ENCODE results near the gene LYST.

LYST gene

DNA sequence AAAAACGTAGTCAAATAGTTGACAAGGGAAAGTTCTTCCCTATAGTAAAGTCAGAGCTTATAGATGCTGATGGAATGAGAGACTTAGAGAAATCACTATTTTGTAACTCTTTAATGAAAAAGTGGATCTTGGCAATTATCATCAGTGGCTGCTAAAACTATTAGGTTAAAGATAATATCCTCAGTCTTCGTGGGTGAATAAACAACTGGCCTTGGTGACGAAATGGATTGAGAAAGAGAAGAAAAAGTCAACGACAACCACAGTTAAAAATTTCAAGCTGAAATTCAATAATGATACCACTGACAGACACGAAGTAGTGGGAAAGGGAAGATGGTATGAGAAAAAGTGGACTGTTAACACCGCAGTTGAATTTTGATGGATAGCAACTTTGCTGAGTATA, 127.1 kb downstream of the LYST start:
- in situ Hi-C loops (cut with MboI; ENCODE audit: low pct_unique_long_range_greater_than_20kb, low sequenced_read_pairs, unreplicated experiment): no loop called here
- TF ChIP-seq, protein P1, sequence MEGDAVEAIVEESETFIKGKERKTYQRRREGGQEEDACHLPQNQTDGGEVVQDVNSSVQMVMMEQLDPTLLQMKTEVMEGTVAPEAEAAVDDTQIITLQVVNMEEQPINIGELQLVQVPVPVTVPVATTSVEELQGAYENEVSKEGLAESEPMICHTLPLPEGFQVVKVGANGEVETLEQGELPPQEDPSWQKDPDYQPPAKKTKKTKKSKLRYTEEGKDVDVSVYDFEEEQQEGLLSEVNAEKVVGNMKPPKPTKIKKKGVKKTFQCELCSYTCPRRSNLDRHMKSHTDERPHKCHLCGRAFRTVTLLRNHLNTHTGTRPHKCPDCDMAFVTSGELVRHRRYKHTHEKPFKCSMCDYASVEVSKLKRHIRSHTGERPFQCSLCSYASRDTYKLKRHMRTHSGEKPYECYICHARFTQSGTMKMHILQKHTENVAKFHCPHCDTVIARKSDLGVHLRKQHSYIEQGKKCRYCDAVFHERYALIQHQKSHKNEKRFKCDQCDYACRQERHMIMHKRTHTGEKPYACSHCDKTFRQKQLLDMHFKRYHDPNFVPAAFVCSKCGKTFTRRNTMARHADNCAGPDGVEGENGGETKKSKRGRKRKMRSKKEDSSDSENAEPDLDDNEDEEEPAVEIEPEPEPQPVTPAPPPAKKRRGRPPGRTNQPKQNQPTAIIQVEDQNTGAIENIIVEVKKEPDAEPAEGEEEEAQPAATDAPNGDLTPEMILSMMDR (IDR thresholded peaks at IDR 0.05; ENCODE audit: extremely low read depth, insufficient read depth, missing control alignments): no peak
- no peak for DNase-seq (ENCODE audit: low spot score)

DNA sequence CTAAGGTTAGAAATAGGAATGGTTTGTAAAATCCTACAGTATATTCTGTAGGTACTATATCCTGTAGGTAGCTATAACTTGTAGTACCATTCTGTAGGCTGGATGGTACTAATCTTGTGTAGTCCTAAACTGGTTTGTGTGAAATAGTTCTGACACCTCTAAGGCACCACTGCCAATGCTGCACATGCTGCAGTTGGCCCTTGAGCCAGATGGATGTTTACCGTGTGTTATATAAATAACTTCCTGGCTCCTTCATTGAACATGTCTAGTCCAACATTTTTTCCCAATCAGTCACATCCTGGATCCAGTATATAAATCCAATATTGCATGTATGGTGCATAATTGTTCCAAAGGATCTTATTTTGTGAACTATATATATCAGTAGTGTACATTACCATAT, 127.6 kb downstream of the LYST start:
- DNase-seq (ENCODE audit: low spot score): no peak
- TF ChIP-seq, protein P1 (IDR thresholded peaks at IDR 0.05; ENCODE audit: extremely low read depth, insufficient read depth, missing control alignments): no peak
- in situ Hi-C loops (cut with MboI; ENCODE audit: low pct_unique_long_range_greater_than_20kb, low sequenced_read_pairs, unreplicated experiment): no loop called here

DNA sequence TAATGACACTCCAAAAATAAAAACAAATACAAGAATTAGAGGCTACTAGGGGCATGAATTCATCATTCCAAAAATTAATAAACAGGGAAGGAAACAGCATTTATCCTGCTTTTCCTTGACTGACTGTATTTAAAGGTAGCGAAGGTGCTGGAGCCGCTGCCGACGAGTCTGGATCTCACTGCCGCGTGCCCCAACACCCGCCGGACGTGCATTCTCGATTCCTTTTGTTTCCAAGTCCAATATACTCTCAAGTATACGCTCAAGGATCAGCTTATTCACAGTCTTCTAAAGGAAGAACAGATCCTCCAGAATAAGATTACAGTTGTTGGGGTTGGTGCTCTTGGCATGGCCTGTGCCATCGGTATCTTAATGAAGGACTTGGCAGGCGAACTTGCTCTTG, 129.0 kb downstream of the LYST start:
- no peak for DNase-seq (ENCODE audit: low spot score)
- TF ChIP-seq, protein P1 (IDR thresholded peaks at IDR 0.05; ENCODE audit: extremely low read depth, insufficient read depth, missing control alignments): no peak
- in situ Hi-C loops (cut with MboI; ENCODE audit: low pct_unique_long_range_greater_than_20kb, low sequenced_read_pairs, unreplicated experiment): no loop called here

DNA sequence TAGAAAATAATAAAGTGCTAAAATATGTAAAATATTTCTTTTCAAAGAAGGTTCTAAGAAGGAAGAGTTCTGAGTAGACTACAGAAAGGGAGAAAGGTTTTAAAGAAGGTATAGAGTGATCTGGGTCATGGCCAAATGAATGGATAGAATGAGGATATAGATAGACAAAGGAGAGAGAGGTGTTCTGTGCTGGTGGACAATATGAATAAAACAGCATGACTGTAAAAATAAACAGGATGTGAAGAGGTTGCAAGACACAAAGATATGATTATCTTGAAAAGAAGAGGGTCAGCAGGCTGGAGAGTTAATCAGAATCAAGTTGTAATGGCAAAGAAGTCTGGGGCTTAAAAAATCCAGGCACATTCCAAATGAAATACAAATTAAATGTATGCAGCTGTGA, 130.4 kb downstream of the LYST start:
- no peak for DNase-seq (ENCODE audit: low spot score)
- TF ChIP-seq, protein P1 (IDR thresholded peaks at IDR 0.05; ENCODE audit: extremely low read depth, insufficient read depth, missing control alignments): no peak
- in situ Hi-C loops (cut with MboI; ENCODE audit: low pct_unique_long_range_greater_than_20kb, low sequenced_read_pairs, unreplicated experiment): no loop called here

DNA sequence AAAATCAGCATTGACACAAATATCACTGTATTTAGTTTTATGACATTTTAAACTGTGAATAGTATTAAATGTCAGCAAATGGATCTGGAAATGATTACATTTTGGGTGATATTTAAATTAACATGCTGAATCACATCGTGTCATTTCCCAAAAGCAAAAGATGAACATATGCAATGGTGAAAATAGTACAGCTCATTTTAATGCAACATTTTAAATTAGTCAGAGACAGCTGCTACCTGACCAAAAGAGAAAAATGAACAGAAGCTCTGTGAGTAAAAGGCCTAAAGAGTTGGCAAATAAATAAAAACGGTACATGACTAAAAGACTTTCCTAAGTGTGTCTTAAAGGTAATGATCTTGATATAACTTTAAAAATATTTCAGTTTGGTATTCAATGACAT, 131.1 kb downstream of the LYST start:
- no peak for DNase-seq (ENCODE audit: low spot score)
- TF ChIP-seq, protein P1 (IDR thresholded peaks at IDR 0.05; ENCODE audit: extremely low read depth, insufficient read depth, missing control alignments): no peak
- in situ Hi-C loops (cut with MboI; ENCODE audit: low pct_unique_long_range_greater_than_20kb, low sequenced_read_pairs, unreplicated experiment): no loop called here

DNA sequence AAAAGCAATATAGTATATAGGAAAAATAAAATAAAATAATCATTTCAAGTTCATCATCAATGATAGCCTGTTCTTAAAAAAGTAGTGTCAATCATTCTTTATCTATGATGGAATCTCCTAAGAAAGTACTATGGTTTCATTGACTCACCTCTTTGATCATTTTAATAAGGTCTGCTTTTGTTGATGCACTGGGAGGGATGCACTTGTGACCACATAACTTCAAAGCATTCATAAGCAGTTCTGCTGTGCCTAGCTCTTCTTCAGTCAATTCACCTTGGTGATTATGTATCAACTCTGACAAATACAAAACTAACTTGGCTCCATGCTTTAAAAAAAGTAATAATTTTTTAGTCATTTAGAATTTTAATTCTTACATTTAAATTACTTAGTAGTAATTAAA, 132.4 kb downstream of the LYST start:
- no peak for DNase-seq (ENCODE audit: low spot score)
- in situ Hi-C loops (cut with MboI; ENCODE audit: low pct_unique_long_range_greater_than_20kb, low sequenced_read_pairs, unreplicated experiment): no loop called here
- TF ChIP-seq, protein P1 (IDR thresholded peaks at IDR 0.05; ENCODE audit: extremely low read depth, insufficient read depth, missing control alignments): no peak

DNA sequence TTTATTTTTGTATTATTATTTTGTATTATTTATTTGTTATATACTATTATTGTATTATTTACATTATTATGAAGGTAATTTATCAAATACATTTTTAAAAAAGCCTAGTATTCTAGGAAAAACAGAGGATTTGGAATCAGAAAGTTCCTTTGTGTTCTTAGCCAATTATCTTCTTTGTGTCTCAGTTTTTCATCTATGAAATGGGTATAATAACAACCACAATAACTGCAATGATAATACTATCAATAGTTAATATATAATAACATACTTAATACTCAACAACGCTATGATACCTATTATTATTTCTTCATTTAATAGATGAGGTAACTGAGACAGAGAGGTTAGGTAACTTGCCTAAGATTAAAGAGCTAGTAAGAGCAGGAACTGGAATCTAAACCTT, 136.7 kb downstream of the LYST start:
- in situ Hi-C loops (cut with MboI; ENCODE audit: low pct_unique_long_range_greater_than_20kb, low sequenced_read_pairs, unreplicated experiment): no loop called here
- TF ChIP-seq, protein P1 (IDR thresholded peaks at IDR 0.05; ENCODE audit: extremely low read depth, insufficient read depth, missing control alignments): no peak
- DNase-seq (ENCODE audit: low spot score): no peak
